ENCODE measurements around the gene TMEM106C.

GRCh38 chr12:47920913-47921312 is 42.5 kb upstream of the TMEM106C start:
- TF ChIP-seq, protein P1, sequence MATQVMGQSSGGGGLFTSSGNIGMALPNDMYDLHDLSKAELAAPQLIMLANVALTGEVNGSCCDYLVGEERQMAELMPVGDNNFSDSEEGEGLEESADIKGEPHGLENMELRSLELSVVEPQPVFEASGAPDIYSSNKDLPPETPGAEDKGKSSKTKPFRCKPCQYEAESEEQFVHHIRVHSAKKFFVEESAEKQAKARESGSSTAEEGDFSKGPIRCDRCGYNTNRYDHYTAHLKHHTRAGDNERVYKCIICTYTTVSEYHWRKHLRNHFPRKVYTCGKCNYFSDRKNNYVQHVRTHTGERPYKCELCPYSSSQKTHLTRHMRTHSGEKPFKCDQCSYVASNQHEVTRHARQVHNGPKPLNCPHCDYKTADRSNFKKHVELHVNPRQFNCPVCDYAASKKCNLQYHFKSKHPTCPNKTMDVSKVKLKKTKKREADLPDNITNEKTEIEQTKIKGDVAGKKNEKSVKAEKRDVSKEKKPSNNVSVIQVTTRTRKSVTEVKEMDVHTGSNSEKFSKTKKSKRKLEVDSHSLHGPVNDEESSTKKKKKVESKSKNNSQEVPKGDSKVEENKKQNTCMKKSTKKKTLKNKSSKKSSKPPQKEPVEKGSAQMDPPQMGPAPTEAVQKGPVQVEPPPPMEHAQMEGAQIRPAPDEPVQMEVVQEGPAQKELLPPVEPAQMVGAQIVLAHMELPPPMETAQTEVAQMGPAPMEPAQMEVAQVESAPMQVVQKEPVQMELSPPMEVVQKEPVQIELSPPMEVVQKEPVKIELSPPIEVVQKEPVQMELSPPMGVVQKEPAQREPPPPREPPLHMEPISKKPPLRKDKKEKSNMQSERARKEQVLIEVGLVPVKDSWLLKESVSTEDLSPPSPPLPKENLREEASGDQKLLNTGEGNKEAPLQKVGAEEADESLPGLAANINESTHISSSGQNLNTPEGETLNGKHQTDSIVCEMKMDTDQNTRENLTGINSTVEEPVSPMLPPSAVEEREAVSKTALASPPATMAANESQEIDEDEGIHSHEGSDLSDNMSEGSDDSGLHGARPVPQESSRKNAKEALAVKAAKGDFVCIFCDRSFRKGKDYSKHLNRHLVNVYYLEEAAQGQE (IDR thresholded peaks at IDR 0.05; ENCODE audit: low read depth, low read length) = no peak
- TF ChIP-seq JUNB (IDR thresholded peaks at IDR 0.05) = no peak

All from GM12878 (cell line).